Stimulated activated CD4-positive, alpha-beta T cell treated with anti-CD3 and anti-CD28 coated beads, Interleukin-4, amount 100 ng/mL, for 1 hour (primary cell): Measurements from ENCODE around the gene PIM1.
"Not testable (repeated sequence)": the region's sequence is repeated elsewhere in the genome, so short reads cannot be mapped to it uniquely, and the experiment has no call there.

Experiments used
- DNase-seq: peaks from one replicate; pipeline ENCODE4 v3.0.0-alpha.2; 2020

The PIM1 gene

GRCh38 chr6:37194886-37195285 lies 24.9 kb downstream of the PIM1 start:
- DNase-seq = not testable (repeated sequence)

- DNase-seq = not testable (repeated sequence)
Observed at GRCh38 chr6:37196451-37196850, 26.5 kb downstream of the PIM1 start.

GRCh38 chr6:37200085-37200484 lies 30.1 kb downstream of the PIM1 start:
- no peak for DNase-seq

- DNase-seq = no peak
Observed at GRCh38 chr6:37201726-37202125, 31.8 kb downstream of the PIM1 start.

GRCh38 chr6:37202788-37203491 lies 33.0 kb downstream of the PIM1 start:
- DNase-seq = no peak

- DNase-seq = no peak
Observed at GRCh38 chr6:37204014-37204751, 34.2 kb downstream of the PIM1 start.

GRCh38 chr6:37205175-37205996 lies 35.4 kb downstream of the PIM1 start:
- DNase-seq = no peak

- DNase-seq = no peak
Observed at GRCh38 chr6:37205997-37206340, 36.0 kb downstream of the PIM1 start.

GRCh38 chr6:37206622-37207021 lies 36.7 kb downstream of the PIM1 start:
- no peak for DNase-seq

- peak; percentile 88 for DNase-seq
Observed at GRCh38 chr6:37207903-37208456, 38.0 kb downstream of the PIM1 start.

GRCh38 chr6:37208793-37209192 lies 38.8 kb downstream of the PIM1 start:
- no peak for DNase-seq

GRCh38 chr6:37209461-37210205 lies 39.7 kb downstream of the PIM1 start:
- DNase-seq = peak; percentile 27

- peak; percentile 61 for DNase-seq
Observed at GRCh38 chr6:37210313-37210968, 40.5 kb downstream of the PIM1 start.

GRCh38 chr6:37212268-37212667 lies 42.3 kb downstream of the PIM1 start:
- DNase-seq = no peak

- DNase-seq = no peak
Observed at GRCh38 chr6:37218061-37218460, 48.1 kb downstream of the PIM1 start.

- DNase-seq = no peak
Observed at GRCh38 chr6:37218511-37218910, 48.6 kb downstream of the PIM1 start.

GRCh38 chr6:37221585-37222124 lies 51.7 kb downstream of the PIM1 start:
- no peak for DNase-seq

GRCh38 chr6:37222125-37222967 lies 52.4 kb downstream of the PIM1 start:
- DNase-seq = peak; percentile 68

- DNase-seq = no peak
Observed at GRCh38 chr6:37222992-37223391, 53.0 kb downstream of the PIM1 start.
